Activated T-helper 1 cell treated with anti-CD3 and anti-CD28 coated beads, Interleukin-2, amount 50 U/mL, for 16 hours (primary cell): ENCODE data around the gene LYZL6.
"Not testable (repeated sequence)": the region's sequence is repeated elsewhere in the genome, so short reads cannot be mapped to it uniquely, and the experiment has no call there.

ENCODE experiments used
- DNase-seq, 2 donors: peaks; one replicate each; pipeline ENCODE4 v3.0.0-alpha.2; 2020; ENCODE audit warnings: low read depth in 1 of 2, low spot score in 1 of 2

Gene LYZL6

DNA sequence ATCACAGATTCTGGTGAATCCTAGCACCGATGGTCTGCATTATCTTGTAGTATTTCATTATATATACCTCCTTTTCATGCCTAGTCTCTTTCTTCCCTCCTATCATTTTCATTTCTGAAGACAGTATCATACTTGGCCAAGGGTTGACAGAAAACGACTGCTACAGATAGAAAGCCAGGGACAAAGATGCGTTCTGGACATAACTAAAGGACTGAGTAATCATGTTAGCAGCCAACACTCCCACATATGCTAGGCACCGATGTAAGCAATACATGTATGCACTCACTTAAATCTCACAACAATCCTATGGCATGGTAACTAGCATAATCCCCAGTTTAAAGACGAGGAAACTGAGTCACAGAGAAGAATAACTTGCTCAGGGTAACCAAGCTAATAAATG lies 35.8 kb downstream of the LYZL6 start:
- DNase-seq: no peak

DNA sequence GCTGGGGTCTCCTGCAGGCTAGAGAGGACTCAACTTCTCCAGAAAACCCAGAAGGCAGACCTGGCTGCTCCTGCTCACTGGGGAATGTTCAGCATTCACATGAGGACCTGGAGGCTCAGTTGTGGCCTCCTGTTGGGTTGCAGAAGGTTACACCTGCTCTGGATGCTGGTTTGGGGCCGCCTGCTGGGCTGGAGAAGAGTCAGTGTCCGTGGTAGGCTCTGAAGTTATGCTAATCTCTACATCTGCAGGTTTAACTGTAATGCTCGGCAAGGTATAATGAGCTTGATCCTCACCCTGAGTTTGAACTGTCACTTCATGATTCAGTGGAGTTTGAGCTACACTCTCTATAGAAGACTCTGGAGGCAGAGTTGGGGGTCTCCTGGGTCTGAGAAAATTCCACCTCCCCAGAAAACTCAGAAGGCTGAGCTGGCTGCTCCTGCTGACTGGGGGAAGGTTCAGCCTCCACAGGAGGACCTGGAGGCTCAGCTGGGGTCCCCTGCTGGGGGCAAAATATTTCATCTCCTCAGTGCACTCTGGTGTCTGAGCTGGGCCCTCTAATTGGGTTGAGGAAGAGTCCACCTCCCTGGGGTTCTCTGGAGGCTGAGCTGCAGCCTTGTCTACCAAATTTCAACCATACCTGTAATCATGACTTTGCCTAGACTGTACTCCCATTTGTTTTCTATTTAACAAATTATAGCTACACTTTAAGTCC lies 36.4 kb downstream of the LYZL6 start:
- no peak for DNase-seq

DNA sequence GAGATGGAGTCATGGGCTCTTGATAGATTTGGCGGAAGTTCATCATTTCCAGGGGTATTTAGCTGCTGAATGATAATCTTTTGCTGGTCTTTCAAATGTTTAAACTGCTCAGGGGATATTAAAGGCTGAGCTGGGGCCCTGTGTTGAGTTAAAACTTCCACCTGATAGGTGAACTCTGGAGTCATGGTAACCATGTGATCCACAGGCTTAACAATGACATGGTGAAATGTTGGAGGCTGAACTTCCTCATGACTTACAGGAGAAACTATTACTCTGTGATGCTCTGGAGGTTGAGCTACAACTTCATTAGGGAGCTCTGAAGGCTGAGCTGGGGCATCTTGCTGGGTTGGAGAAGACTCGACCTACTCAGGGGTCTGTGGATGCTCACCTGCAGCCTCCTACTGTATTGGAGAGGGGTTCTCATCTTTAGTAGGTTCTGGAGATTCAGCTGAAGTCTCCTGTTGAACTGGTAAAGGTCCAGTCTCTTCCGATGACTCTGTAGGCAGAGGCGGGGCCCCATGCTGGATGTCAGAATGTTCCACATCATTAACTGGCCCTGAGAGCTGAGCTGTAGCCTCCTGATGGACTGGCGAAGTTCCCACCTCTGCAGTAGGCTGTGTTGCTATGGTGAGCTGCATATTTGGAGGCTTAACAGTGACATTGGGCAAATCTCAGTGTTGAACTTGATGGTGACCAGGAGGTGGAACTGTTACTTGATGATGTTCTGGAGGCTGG lies 37.2 kb downstream of the LYZL6 start:
- no peak for DNase-seq

DNA sequence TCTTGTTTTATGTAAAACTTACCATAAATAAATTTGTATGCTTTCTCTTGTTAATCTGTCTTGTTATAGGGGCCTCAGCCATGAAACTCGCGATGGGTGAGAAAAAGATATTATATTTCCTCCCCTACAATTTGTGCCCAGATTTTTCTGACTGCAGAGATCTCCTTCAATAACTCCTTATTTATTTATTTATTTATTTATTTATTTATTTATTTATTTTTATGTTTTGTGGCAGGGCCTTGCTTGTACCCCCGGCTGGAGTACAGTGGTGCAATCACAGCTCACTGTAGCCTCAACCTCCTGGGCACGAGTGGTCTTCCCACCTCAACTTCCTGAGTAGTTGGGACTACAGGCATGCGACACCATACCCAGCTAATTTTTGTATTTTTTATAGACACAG lies 40.1 kb downstream of the LYZL6 start:
- no peak for DNase-seq

DNA sequence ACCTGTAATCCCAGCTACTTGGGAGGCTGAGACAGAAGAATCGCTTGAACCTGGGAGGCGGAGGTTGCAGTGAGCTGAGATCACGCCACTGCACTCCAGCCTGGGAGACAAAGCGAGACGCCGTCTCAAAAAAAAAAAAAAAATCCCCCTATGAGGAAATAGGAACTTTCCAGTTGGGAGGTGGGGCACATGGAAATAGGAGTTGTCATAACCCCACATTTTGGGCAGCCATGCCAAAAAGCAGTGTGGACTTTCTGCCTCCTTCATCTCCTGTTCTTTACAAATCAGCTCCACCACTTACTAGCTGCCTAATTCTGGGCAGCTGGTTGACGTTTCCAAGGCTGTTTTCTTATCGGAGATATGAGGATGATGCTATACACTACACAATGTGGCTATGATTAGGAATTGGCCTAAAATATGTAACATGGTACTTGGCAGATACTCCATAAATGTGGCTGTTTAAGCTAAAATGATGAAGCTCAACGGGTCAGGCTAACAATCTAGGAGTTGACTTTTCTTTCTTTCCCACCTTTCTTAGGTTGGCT lies 41.8 kb downstream of the LYZL6 start:
- no peak for DNase-seq

DNA sequence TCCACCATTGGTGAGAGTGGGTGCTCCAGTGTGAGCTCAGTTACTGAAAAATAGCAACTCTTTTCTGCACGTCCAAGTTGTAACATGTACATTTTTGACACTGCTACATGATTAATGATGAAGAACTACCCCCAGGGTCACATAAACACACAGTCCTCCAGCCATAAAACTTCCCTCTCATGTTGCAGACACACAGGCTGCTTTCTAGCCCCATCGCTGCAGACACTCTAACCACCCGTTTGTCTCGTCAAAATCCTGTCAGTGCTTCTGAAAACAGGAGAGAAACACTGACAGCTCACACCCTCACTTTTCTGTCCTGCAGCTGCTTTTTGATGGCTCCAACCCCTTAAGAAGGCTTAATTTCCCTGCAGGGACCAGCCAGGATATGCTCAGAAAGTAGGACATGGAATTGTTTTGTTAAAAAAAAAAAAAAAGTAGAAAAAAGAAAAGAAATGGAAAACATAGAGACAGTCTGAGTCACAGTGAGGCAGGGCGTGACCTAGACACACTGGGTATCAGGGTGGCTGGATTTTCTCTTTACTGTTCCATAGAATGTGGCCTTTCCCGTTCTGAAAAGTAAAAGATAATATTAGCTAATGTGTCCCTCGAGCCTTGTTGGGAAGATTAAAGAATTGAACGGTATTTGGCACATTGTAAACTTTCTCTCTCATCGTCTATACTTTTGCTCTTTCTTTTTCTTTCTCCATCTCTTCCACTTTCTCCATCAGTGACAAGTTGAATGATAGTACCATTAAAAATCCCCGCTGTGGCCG lies 42.6 kb downstream of the LYZL6 start:
- no peak for DNase-seq

DNA sequence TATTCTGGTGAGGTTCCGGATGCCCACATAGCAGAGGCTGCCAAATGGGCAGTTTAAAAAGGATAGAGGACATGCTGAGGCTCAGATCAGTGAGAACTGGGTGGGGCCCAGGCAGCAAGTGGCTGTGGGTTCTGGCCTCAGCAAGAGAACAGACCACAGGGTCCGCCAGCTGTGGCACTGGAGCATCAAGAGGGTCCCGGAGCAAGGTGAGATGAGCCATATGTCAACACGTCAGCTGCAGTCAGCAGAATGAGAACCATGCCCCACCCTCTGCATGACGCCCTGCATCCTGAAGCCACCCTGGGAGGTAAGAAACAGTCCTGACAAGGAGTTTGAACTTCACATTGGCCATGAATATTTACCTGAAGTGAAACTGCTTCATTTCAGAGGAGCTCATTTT lies 43.2 kb downstream of the LYZL6 start:
- DNase-seq: no peak

DNA sequence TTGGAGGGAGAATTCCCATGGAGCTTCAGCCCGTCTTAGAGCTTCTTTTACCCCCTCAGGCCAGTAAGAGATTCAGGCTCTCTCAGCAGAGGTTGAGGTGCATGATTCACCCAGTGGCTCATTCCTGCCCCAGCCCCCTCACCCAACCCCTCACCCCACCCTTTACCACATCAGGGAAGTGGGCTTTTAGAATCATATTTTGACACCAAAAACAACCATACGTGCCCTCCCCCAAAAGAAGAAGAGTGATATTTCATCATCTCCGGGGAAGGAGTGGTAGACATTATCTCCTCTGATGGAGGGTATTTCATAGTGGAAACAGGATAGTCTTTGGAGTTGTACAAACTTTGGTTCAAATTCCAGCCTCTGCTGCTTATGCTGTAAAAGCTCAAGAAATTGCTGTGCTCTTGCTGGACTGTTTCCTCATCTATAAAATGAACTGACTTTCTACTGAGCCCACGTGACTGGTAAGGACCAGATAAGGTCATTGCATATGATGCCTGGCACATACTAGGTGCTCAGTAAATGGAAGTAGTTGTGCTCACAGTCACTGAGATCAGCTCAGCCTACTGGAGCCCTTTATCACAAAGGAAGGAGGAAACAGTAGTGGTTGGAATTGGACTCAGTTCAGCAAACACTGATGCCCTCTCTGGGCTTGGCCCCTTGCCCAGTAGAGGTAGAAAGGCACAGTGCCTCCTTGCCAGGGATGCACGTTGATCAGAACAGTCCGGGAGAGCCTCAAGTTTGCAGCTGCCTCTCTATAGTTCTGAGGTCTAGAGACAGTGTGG lies 45.0 kb downstream of the LYZL6 start:
- no peak for DNase-seq

DNA sequence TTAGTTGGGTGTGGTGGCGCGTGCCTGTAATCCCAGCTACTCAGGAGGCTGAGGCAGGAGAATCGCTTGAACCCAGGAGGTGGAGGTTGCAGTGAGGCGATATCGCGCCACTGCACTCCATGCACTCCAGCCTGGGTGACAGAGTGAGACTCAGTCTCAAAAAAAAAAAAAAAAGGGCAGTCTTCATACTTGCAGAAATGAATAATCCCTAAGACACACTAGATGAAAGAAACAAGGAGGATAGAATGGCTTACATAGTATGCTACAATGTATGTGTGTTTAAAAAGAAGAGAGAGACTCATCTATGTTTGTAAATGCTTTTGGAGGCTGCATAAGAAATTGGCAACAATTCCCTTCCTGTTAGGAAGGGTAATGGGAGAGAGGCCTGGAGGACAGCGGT lies 45.7 kb downstream of the LYZL6 start:
- DNase-seq: not testable (repeated sequence)

DNA sequence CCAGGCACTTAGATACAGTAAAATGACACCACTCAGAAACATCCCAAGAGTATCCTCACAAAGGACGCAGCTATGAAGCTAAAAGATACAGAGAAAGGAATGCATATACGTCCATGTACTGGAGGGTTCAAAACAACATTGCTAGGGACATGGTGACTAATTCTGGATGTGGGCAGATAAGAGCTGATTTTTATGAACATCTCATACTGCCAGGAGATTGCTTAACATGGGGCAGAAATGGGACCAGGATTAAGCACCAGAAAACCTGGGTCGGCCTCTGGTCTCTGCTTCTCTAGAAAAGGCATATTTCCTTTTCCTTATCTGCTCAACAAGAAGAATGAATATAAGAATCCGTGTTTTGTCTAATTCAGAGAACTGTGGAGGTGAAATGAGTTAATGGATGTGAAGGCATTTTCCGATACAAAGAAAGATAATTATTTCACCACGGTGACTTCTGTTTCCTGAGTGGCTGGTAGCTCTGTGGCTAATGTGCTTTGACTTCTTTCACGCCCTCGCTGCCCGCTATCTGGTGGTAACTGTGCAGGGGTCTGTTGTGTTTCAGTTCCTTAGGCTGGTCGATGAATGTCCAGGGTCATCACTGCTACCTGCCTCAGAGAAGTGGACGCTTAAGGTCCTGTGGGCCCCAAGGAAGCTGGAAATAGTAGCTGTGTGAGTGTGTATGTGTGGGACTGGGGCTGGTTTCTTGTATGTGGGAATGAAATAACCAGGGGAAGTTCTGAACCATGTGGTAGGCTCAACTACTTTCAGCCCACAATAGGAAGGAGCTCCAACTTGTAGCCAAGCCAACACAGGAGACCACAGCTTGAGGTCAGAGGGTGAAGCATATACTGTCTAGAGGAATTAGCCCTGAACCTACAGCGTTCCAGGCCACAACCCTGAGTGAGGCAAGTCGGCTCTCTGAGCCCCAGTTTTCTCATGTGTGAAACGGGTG lies 47.6 kb downstream of the LYZL6 start:
- no peak for DNase-seq

DNA sequence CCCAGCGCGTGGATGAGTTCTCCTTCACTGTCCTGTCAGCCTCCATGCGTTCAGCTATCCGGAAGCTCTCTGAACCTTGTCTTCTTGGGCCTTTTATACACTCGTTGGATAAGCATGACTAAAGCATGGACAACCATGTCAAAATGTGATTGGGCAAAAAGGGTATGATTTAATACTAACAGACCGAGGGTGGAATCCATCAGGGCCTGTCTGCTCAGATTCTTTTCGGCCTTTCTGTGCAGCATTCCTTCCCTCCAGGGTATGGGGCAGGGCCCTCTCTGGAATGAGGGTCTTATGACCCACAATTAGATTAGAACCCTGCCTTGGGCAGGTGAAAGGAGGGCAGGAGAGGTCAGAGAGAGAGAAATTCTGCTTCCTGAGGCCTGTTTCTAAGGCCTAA lies 49.3 kb downstream of the LYZL6 start:
- DNase-seq: no peak

DNA sequence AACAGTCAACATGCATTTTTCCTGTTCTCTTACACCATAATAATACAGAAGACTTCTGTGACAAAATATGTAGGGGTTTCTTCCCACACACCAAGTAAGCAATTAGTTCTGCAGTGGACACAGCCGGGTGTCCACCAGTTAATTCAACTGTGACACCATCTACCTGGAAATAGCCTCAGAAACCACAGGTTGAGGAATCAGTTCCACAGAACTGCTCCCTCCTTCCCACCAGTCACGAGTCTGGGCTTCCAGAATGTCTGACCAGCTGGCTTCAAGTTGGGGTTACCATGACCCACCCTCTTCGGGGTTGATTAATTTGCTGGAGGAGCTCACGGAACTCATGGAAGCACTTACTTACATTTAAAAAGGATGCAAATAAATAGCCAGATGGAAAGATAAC lies 49.8 kb downstream of the LYZL6 start:
- no peak for DNase-seq

DNA sequence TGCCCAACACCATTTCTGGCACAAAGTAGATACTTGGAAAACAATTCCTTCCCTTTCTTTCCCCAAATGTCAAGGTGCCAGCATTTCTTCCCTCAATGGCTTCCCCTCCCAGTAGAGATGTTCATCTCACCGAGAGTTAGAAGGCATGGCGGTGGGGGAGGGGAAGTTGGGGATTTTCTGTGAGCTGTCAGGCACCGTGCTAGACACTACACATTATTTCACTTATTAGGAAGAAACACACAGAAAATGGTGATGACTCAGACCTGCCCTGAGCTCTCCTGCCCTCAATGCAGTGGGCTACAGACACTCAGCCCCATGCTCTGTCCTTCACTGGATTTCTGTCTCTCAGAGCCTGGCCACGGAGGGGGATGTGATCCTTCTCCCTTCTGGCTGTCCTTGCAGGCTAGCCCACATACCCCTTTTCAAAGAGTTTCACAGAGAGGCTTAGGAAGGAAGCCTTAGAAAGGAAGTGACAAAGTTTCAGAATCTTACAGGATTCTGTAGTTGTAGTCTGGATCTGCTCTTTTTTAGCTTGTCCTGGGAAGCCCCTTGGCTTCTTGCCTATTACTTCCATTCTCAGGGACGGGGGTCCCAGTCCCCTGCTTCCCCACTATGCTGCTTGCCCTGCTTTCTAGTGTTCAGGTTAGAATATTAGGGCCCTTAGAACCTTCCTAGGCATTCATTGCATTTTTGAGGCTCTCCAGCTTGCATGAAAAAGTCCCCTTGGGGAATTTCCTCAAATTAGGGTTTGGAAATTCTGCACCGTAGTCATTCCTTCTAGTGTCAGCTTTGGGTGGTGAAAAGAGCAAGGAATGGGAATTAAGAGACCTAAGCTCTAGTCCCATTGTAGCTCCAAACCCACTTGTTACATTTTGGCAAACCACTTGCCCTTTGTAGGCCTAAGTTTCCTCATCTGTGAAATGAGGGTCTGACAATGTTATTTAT lies 51.1 kb downstream of the LYZL6 start:
- DNase-seq: peak in 1 of 2 donors; percentile 45

DNA sequence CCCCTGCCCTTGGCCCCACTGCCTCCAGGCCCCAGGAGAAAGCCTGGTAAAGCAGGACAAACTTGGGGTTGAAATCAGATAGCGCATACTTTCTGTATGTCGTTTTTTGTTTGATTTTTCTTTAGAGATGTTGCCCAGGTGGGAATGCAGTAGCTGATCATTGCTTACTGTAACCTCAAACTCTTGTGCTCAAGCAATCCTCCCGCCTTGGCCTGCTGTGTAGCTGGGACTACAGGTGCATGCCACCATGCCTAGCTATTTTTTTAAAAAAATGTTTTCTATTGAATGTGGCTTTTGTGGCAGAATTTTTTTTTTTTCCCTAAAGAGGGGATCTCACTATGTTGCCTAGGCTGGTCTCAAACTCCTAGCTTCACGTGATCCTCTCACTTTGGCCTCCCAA lies 52.2 kb downstream of the LYZL6 start:
- DNase-seq: no peak

DNA sequence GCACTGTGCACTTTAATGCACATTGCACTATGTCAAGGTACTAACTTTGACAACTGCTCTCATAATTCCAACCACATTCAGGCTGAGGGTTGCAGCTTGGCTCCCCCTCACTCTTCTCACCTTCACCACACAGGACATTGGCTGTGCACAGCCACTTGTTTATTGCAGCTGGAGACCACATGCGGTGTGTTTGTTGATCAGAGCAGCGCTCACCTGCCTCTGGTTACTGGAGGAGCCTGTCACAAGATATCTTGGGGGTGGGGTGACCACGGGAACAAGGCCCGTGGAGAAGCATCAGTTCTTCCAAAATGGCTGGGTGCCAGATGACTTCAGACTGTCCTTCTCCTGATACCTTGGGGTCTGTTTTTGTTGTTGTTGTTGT lies 52.7 kb downstream of the LYZL6 start:
- peak in 1 of 2 donors; percentile 40 for DNase-seq

DNA sequence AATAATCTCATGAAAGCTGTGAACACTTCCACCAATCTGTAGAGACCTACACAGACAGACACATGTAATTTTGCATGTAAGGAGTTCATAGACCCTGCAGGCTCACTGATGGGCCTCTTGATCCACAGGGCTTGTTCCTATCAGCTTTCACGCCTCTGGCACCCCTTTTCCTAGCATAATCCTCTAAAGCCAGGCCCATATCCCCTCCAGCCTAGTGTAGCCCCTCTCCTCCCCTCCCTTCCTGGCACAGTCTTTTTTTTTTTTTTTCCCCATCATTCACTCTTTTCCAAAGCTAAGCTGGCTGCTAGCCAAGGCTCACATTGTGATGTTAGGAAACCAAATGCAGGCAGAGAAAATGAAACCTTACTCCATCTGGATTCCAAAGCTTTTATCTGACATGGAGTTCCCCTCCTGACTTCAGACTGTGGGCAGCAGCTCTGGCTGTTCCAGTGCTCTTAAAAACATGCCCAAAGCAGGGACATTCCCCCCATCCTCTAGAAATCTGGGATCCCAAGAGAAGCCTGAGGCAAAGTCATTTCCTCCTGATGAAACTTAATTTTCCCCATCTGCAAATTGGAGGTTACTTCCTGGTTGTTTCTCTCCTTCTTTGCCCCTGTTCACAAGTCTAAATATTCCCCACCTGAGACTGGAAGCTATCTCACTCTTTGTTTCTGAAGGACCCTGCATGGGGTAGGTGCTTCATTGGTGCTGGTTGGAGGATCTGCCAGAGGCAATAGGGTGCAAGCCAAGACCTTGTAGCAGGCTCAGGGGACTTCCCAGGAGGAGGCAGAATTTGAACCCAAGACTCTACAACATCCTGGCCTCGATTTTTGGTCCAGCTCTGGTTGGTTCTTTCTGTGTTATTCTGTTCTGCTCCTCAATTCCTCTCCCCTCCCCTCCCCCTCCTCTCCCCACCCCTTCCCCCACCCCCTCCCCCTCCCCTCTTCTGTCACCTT lies 53.4 kb downstream of the LYZL6 start:
- DNase-seq: no peak

DNA sequence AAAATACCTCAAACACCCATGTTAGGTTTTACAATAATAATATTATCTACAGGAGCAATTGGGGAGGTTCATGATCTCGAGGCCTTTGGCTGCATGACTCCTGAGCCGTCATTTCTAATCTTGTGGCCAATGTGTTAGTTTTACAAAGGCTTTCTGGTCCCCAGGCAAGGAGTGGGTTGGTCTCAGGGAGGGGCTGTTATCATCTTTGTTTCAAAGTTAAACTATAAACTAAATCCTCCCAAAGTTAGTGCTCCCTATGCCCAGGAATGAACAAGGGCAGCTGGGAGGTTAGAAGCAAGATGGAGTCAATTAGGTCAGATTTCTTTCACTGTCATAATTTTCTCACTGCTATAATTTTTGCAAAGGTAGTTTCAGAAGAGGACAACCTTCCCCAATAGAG lies 54.3 kb downstream of the LYZL6 start:
- DNase-seq: no peak
